Uterus (tissue), 4 donors: ENCODE data around the gene SLC16A4. TPM values are rescaled to one million over a fixed set of nuclear protein-coding genes. Genes with fewer than 3 reads are reported as not detected.
"Not testable (repeated sequence)": the region's sequence is repeated elsewhere in the genome, so short reads cannot be mapped to it uniquely, and the experiment has no call there.

Experiments
- DNase-seq, 2 donors: peaks; one replicate each; pipeline ENCODE4 v3.0.0-alpha.2; 2019 to 2020
- H3K27ac ChIP-seq, 2 donors: fragments of 200-600 bp; sonication (generic); 1 replicate in 1 of 2; 2 replicates in 1 of 2; pipeline ENCODE4 v1.5.1; 2016 to 2018
- H3K27me3 ChIP-seq, 2 donors: fragments of 200-600 bp; sonication (generic); one replicate each; pipeline ENCODE4 v1.5.1; 2018 to 2019; ENCODE audit warnings: control low read depth in 1 of 2
- H3K36me3 ChIP-seq, 2 donors: fragments of 200-600 bp; sonication (generic); one replicate each; pipeline ENCODE4 v1.5.1; 2019; ENCODE audit warnings: control low read depth in 1 of 2
- H3K4me1 ChIP-seq, 2 donors: fragments of 200-600 bp; sonication (generic); one replicate each; pipeline ENCODE4 v1.5.1; 2018 to 2019; ENCODE audit warnings: control low read depth in 1 of 2
- H3K4me3 ChIP-seq, 2 donors: fragments of 200-600 bp; sonication (generic); 1 replicate in 1 of 2; 2 replicates in 1 of 2; pipeline ENCODE4 v1.5.1; 2018 to 2019; ENCODE audit warnings: mild to moderate bottlenecking in 1 of 2
- H3K9me3 ChIP-seq, 2 donors: fragments of 200-600 bp; sonication (generic); one replicate each; pipeline ENCODE4 v1.5.1; 2019; ENCODE audit warnings: control low read depth in 1 of 2
- CTCF ChIP-seq, 4 experiments: fragments of 200-600 bp in 2 of 4; fragments of 450-650 bp in 2 of 4; sonication (generic) in 2 of 4; IDR thresholded peaks; one replicate each; pipeline ENCODE4 v1.5.1; 2016 to 2019; ENCODE audit warnings: antibody characterized with exemption in 4 of 4, mild to moderate bottlenecking in 2 of 4, moderate library complexity in 1 of 4
- POLR2A ChIP-seq, 2 donors: fragments of 450-650 bp; IDR thresholded peaks; one replicate each; pipeline ENCODE4 v1.6.1; 2016; ENCODE audit warnings: antibody characterized with exemption in 2 of 2, mild to moderate bottlenecking in 1 of 2, moderate library complexity in 1 of 2
- intact Hi-C: fragments of 100-400 bp; cut with DNase I; formaldehyde crosslinking; loops from one replicate; pipeline ENCODE4 v1.15.1; 2023; ENCODE audit warnings: low total_unique reads
- total RNA-seq, 4 donors: library from RNA; depleted of rRNA in 3 of 4; stranded (reverse); fragments of >200 nt in 3 of 4; gene quantifications; one replicate each; pipeline versions ENCODE4 v1.1.0 to v1.2.4, GENCODE V29; 2014 to 2023
- donor health status: DM: yes; HTN: yes; CAD: no.

The SLC16A4 gene
- total RNA-seq, 4 donors from 2014 or later, result 2.3 to 11.3 (median 4.6) TPM

DNA sequence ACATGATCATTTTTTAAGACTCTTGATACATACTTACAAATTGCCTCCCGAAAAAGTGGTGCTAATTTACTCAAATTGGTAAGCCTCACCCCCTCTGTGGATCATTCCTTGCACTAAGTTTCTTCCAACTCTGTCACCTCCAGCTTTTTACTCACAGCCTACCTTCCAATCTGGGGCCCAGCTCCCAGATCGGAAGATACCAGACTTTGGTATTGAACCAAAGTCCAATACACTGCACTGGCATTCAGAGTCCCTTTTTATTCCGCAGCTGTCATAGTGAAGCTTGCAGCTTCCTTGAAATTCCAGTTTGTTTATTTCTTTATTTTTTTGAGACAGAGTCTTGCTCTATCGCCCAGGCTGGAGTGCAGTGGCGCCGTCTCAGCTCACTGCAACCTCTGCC is 18.5 kb upstream of the SLC16A4 start:
- Histone ChIP-seq H3K4me1 (peaks cover 0 to 5% of the 10 kb centered on the region in 2 donors), H3K4me3 (no peak overlapping the region), H3K27ac (no peak overlapping the region), H3K9me3 (no peaks in the 10 kb centered on the region), H3K27me3 (no peaks in the 10 kb centered on the region), H3K36me3 (no peaks in the 10 kb centered on the region)
- intact Hi-C loops, result no loop called here
- no peak for TF ChIP-seq POLR2A (IDR thresholded peaks at IDR 0.05)
- no peak for TF ChIP-seq CTCF (IDR thresholded peaks at IDR 0.05)
- DNase-seq, result no peak

DNA sequence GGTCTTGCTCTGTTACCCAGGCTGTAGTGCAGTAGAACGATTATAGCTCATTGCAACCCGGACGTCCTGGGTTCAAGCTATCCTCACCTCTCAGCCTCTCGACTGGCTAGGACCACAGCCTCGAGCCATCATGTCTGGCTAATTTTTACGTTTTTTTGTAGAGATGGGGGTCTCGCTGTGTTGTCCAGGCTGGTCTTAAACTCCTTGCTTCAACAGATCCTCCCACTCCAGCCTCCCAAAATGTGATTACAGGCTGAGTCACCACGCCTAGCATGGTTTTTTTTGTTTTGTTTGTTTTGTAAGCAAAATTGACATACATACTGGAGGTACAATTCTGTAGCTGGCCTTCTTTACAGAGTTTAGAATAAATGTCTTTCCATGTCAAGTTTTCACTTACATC is 17.7 kb upstream of the SLC16A4 start:
- no peak for DNase-seq
- Histone ChIP-seq H3K4me1 (peaks cover 0 to 5% of the 10 kb centered on the region in 2 donors), H3K27me3 (no peaks in the 10 kb centered on the region), H3K36me3 (no peaks in the 10 kb centered on the region), H3K9me3 (no peaks in the 10 kb centered on the region), H3K4me3 (peak overlapping the region in 1 of 2 donors; percentile 86), H3K27ac (no peak overlapping the region)
- no peak for TF ChIP-seq CTCF (IDR thresholded peaks at IDR 0.05)
- TF ChIP-seq POLR2A (IDR thresholded peaks at IDR 0.05), result no peak
- intact Hi-C loops, result no loop called here

DNA sequence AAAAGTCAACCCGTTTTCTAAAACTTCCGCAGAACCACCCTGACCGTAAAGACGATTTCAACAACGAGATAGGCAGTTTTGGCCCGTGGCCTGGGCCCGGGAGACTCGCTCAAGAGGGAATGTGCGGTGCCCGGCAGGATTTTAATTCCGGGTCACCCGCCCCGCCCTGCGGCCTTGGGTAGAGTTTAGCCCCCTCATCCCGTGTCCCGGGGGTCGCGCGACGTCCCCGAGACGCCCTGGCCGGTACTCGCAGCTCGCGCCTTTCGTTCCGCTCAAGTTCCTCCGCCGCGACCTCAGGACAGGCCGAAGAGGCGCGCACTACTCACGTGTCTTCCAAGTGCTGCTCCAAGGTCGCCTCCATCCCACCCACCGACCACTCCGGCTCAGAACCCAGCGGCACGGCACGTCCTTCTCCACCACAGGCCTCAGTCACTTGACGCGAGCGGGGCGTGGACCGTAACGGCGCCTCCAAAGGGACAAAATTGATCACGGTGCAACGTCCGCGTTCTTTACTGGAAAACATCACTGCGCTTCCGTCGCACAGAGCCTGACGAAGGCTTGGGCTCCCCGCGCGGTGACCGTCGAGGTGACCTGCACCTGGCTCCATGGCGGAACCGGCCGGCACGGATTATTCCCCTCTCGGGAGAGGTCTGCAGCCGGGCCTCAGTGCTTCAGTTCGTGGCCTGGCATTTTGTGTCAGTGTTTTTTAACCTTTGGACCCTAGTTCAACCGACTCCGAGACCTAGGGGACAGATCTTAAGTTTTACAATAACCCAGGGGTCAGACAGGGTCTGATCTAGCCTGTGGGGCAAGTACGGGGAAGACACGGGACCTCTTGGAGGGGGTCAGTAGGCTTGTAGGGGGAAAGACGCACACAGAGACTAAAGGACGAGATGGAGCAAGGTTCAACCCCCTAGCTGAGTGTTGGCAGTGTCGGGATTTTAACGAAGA is 16.7 kb upstream of the SLC16A4 start, which contains the start of gene LAMTOR5:
TSS of gene LAMTOR5 (minus strand) at position 435 of the 951 bp plus-strand sequence. CDS start at position 361, 74 bp downstream.
- no peaks in the 10 kb centered on the region for H3K9me3 ChIP-seq
- peaks cover 0 to 5% of the 10 kb centered on the region in 2 donors for H3K4me1 ChIP-seq
- H3K27me3 ChIP-seq, result no peaks in the 10 kb centered on the region
- H3K36me3 ChIP-seq, result no peaks in the 10 kb centered on the region
- peak; percentile 90 to 93 for DNase-seq
- peak within 1 kb of the TSS; percentile 86 to 99 for H3K4me3 ChIP-seq
- intact Hi-C loops, result loop anchor here (2.0 kb wide), 1 partner anchor 71 kb away; no protein-coding TSS in a partner anchor
- TF ChIP-seq POLR2A (IDR thresholded peaks at IDR 0.05) (peak; percentile 60 to 86), CTCF (IDR thresholded peaks at IDR 0.05) (peak; percentile 5 to 47 (median 18))
- peak within 1 kb of the TSS; percentile 94 for H3K27ac ChIP-seq

- peak overlapping the region; percentile 86 to 99 for H3K4me3 ChIP-seq
- H3K27ac ChIP-seq, result peak overlapping the region; percentile 94
- H3K36me3 ChIP-seq, H3K27me3 ChIP-seq, H3K9me3 ChIP-seq, H3K4me1 ChIP-seq, DNase-seq: not testable (repeated sequence)
- intact Hi-C loops, result loop anchor here (2.0 kb wide), 1 partner anchor 70 kb away; no protein-coding TSS in a partner anchor
Measured at GRCh38 chr1:110406407-110406806, 15.6 kb upstream of the SLC16A4 start.

GRCh38 chr1:110404401-110404800 is 13.6 kb upstream of the SLC16A4 start:
- DNase-seq, result no peak
- TF ChIP-seq CTCF (IDR thresholded peaks at IDR 0.05) (no peak), POLR2A (IDR thresholded peaks at IDR 0.05) (no peak)

More at GRCh38 chr1:110404401-110404800, 13.6 kb upstream of the SLC16A4 start:
- Histone ChIP-seq H3K4me3 (no peak overlapping the region), H3K4me1 (peaks cover 0 to 5% of the 10 kb centered on the region in 2 donors), H3K27me3 (no peaks in the 10 kb centered on the region), H3K27ac (no peak overlapping the region), H3K9me3 (no peaks in the 10 kb centered on the region), H3K36me3 (no peaks in the 10 kb centered on the region)
- intact Hi-C loops, result no loop called here
